NOMO-1 treated with DMSO at 0.1 percent for 48 hours (cell line): ENCODE measurements around the gene MAS1L.
A peak's percentile ranks its signal among the peaks of the same experiment; 100 is the strongest.
"Not testable (repeated sequence)": the region's sequence is repeated elsewhere in the genome, so short reads cannot be mapped to it uniquely, and the experiment has no call there.

Experiments used
- DNase-seq: peaks from one replicate; lab custom pipeline; 2025; ENCODE audit not compliant: unreplicated experiment; lab: John Stamatoyannopoulos, UW

MAS1L gene

GRCh38 chr6:29486577-29486976 lies 1.2 kb downstream of the MAS1L start:
- no peak for DNase-seq

DNA sequence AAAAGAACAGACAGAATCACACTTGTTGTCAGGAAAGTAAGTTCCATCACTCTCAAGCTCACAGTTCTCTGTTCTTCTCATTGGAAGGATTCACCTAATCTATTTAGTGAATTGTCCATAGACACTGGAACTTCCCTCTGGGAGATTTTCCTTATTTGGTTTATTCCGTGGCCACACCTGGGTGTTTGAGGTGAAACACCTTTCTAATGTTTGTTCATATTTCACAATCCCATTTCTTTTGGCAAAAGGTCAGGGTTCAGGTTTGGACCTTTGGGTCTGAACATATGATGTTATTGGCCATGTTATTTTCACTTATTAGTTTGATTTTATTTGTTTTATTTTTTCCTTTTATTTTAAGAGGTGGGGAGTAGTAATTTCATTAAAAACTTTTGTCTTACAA lies 4.0 kb downstream of the MAS1L start:
- DNase-seq, result no peak

GRCh38 chr6:29483186-29483585 lies 4.6 kb downstream of the MAS1L start:
- no peak for DNase-seq

GRCh38 chr6:29479560-29479959 lies 8.2 kb downstream of the MAS1L start:
- no peak for DNase-seq

- no peak for DNase-seq
These were observed 9.0 kb downstream of the MAS1L start for GRCh38 chr6:29478740-29479139.

- no peak for DNase-seq
These were observed 9.8 kb downstream of the MAS1L start for GRCh38 chr6:29477923-29478450.

- DNase-seq, result no peak
These were observed 12.8 kb downstream of the MAS1L start for GRCh38 chr6:29474996-29475395.

GRCh38 chr6:29466241-29466640 lies 21.5 kb downstream of the MAS1L start:
- no peak for DNase-seq

GRCh38 chr6:29465801-29466200 lies 22.0 kb downstream of the MAS1L start:
- no peak for DNase-seq

GRCh38 chr6:29465279-29465678 lies 22.5 kb downstream of the MAS1L start:
- no peak for DNase-seq

DNA sequence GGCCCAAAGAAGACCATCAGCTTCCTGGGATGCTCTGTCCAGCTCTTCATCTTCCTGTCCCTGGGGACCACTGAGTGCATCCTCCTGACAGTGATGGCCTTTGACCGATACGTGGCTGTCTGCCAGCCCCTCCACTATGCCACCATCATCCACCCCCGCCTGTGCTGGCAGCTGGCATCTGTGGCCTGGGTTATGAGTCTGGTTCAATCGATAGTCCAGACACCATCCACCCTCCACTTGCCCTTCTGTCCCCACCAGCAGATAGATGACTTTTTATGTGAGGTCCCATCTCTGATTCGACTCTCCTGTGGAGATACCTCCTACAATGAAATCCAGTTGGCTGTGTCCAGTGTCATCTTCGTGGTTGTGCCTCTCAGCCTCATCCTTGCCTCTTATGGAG lies 25.7 kb downstream of the MAS1L start:
- DNase-seq, result no peak

GRCh38 chr6:29461021-29461814 lies 26.5 kb downstream of the MAS1L start:
- DNase-seq, result no peak

- no peak for DNase-seq
These were observed 30.8 kb downstream of the MAS1L start, which contains the start of the genes OR11A1 and OR2H1 for GRCh38 chr6:29456971-29457370. OR11A1 (minus strand) TSS chr6:29457071; CDS start chr6:29427641, 29,430 bp downstream. OR2H1 (plus strand) TSS chr6:29457155; CDS start chr6:29461770, 4,615 bp downstream.

- no peak for DNase-seq
These were observed 36.1 kb downstream of the MAS1L start for GRCh38 chr6:29451471-29452193.

DNA sequence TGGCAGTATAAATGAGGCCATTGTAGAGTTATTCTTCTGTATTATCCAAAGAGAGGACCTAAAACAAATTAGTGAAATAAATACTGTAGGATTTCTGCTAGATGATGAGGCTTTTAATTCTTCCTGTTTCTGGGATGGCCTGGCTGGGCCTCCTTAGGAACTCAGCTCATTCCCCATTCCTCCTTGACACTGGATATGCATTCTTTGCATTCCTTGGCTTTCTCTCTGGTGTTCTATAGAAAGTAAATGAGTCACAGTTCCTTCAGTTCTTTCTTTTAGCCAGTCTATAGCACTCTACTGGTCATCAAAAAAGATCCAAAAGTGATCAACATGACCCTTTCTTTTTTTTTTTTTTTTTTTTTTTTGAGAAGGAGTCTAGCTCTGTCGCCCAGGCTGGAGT lies 40.1 kb downstream of the MAS1L start:
- DNase-seq, result no peak

DNA sequence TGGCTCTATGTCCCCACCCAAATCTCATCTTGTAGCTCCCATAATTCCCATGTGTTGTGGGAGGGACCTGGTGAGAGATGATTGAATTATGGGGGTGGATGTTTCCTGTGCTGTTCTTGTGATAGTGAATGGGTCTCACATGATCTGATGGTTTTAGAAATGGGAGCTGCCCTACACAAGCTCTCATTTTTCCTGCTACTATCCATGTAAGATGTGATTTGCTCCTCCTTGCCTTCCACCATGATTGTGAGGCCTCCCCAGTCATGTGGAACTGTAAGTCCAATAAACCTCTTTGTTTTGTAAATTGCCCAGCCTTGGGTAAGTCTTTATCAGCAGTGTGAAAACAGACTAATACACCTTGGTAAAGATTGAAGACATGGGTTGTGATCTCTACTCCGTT lies 43.7 kb downstream of the MAS1L start:
- DNase-seq, result not testable (repeated sequence)

GRCh38 chr6:29442719-29443118 lies 45.0 kb downstream of the MAS1L start:
- no peak for DNase-seq

GRCh38 chr6:29439006-29439405 lies 48.8 kb downstream of the MAS1L start, which contains the start of gene OR10C1:
OR10C1 (plus strand) TSS chr6:29439306; CDS start chr6:29440016, 710 bp downstream.
- no peak for DNase-seq

- DNase-seq, result peak; percentile 3
These were observed 51.0 kb downstream of the MAS1L start for GRCh38 chr6:29436730-29437129.
